GM19043 (cell line): ENCODE measurements around the gene FAM114A1.

Experiments used
- ATAC-seq: cut with Tn5 transposase; IDR thresholded peaks from one replicate; pipeline ENCODE4 v1.9.1; 2021; ENCODE audit warnings: low read depth; ENCODE audit not compliant: unreplicated experiment

Gene FAM114A1

GRCh38 chr4:38993683-38994082, 126.1 kb downstream of the FAM114A1 start:
- no peak for ATAC-seq

GRCh38 chr4:38994135-38994534, 126.5 kb downstream of the FAM114A1 start:
- no peak for ATAC-seq
